Vagina (tissue), 2 donors: ENCODE data around the gene SPTSSB. TPM values are rescaled to one million over a fixed set of nuclear protein-coding genes. Genes with fewer than 3 reads are reported as not detected.

ENCODE experiments used
- DNase-seq, 2 donors: peaks; one replicate each; pipeline ENCODE4 v3.0.0-alpha.2; 2017; ENCODE audit errors: extremely low spot score in 2 of 2
- H3K27ac ChIP-seq: fragments of 200-600 bp; sonication (generic); one replicate; pipeline ENCODE4 v1.5.1; 2019
- H3K27me3 ChIP-seq: fragments of 200-600 bp; sonication (generic); one replicate; pipeline ENCODE4 v1.5.1; 2019
- H3K36me3 ChIP-seq, 2 donors: fragments of 200-600 bp; sonication (generic); one replicate each; pipeline ENCODE4 v1.5.1; 2017 to 2019
- H3K4me1 ChIP-seq: fragments of 200-600 bp; sonication (generic); one replicate; pipeline ENCODE4 v1.5.1; 2019
- H3K4me3 ChIP-seq, 2 donors: fragments of 200-600 bp; sonication (generic); 1 replicate in 1 of 2; 2 replicates in 1 of 2; pipeline ENCODE4 v1.5.1; 2016 to 2019
- H3K9me3 ChIP-seq: fragments of 200-600 bp; sonication (generic); one replicate; pipeline ENCODE4 v1.5.1; 2019
- POLR2A ChIP-seq, 2 donors: fragments of 450-650 bp; IDR thresholded peaks; one replicate each; pipeline ENCODE4 v1.6.1; 2017; ENCODE audit warnings: antibody characterized with exemption in 2 of 2, mild to moderate bottlenecking in 2 of 2, moderate library complexity in 2 of 2
- POLR2AphosphoS5 ChIP-seq, 2 donors: sonication (generic); formaldehyde crosslinking; IDR thresholded peaks; one replicate each; pipeline ENCODE4 v1.9.0; 2017; ENCODE audit warnings: antibody characterized with exemption in 2 of 2, mild to moderate bottlenecking in 2 of 2, low read depth in 1 of 2; ENCODE audit not compliant: insufficient read depth in 1 of 2
- intact Hi-C: fragments of 100-400 bp; cut with DNase I; formaldehyde crosslinking; loops from one replicate; pipeline ENCODE4 v1.15.1; 2023
- total RNA-seq: library from RNA; depleted of rRNA; stranded (reverse); fragments of >200 nt; gene quantifications from one replicate; pipeline ENCODE4 v1.2.3, GENCODE V29; 2016
- TF ChIP-seq, protein P1 (sequence below), 3 experiments: fragments of 450-650 bp in 2 of 3; fragments of 200-600 bp in 1 of 3; sonication (generic) in 1 of 3; IDR thresholded peaks; one replicate each; pipeline ENCODE4 v1.5.1; 2017 to 2019; ENCODE audit warnings: antibody characterized with exemption in 3 of 3, mild to moderate bottlenecking in 2 of 3, moderate library complexity in 2 of 3

SPTSSB gene
- total RNA-seq, 1 donor from 2014 or later, result 2.9 TPM

DNA sequence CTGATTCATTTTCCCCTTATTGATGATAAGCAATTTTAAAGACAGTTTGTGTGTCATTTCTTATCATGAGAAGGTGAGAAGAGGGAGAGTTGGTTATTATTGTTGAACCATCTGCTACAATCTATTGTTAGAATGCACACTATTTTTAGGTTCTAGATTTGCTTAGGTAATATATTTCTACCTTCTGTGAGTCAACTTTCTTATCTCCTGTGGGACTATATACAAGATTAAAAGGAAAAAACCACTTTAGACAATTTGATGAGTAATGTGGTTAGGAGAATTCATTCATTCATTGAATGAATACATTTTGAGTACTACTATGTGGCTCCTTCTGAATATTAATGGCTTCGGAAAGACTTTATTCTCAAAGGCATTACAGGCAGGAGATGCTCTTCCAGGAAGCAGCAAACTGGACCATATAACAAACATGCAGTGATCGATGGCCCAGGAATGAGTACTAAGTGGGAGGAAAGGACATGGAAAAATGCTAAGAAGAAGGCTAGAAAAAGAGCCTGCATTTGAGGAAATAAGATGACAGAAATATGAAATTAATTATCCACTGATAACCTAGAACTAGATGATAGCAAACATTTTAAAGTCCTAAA, 22.4 kb downstream of the SPTSSB start:
- intact Hi-C loops, result no loop called here
- no peak overlapping the region for H3K27ac ChIP-seq
- H3K27me3 ChIP-seq, result no peaks in the 10 kb centered on the region
- peaks cover 16% of the 10 kb centered on the region for H3K4me1 ChIP-seq
- DNase-seq, result no peak
- H3K4me3 ChIP-seq, result no peak overlapping the region
- TF ChIP-seq, protein P1, sequence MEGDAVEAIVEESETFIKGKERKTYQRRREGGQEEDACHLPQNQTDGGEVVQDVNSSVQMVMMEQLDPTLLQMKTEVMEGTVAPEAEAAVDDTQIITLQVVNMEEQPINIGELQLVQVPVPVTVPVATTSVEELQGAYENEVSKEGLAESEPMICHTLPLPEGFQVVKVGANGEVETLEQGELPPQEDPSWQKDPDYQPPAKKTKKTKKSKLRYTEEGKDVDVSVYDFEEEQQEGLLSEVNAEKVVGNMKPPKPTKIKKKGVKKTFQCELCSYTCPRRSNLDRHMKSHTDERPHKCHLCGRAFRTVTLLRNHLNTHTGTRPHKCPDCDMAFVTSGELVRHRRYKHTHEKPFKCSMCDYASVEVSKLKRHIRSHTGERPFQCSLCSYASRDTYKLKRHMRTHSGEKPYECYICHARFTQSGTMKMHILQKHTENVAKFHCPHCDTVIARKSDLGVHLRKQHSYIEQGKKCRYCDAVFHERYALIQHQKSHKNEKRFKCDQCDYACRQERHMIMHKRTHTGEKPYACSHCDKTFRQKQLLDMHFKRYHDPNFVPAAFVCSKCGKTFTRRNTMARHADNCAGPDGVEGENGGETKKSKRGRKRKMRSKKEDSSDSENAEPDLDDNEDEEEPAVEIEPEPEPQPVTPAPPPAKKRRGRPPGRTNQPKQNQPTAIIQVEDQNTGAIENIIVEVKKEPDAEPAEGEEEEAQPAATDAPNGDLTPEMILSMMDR (IDR thresholded peaks at IDR 0.05), result no peak
- no peak for TF ChIP-seq POLR2AphosphoS5 (IDR thresholded peaks at IDR 0.05; ENCODE audit: insufficient read depth in 1 of 2, low read depth in 1 of 2)
- no peaks in the 10 kb centered on the region for H3K36me3 ChIP-seq
- no peaks in the 10 kb centered on the region for H3K9me3 ChIP-seq

DNA sequence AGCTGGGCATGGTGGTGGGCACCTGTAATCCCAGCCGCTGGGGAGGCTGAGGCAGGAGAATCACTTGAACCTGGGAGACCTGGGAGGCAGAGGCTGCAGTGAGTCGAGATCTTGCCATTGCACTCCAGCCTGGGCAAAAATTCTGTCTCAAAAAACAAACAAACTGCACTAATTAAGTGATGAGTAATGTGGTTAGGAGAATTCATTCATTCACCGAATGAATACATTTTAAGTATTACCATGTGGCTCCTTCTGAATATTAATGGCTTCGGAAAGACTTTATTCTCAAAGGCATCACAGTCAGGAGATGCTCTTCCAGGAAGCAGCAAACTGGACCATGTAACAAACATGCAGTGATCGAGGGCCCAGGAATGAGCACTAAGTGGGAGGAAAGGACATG, 23.6 kb downstream of the SPTSSB start:
- DNase-seq, result no peak
- Histone ChIP-seq H3K9me3 (no peaks in the 10 kb centered on the region), H3K4me3 (no peak overlapping the region), H3K36me3 (no peaks in the 10 kb centered on the region), H3K27me3 (no peaks in the 10 kb centered on the region), H3K27ac (no peak overlapping the region), H3K4me1 (peaks cover 16% of the 10 kb centered on the region)
- TF ChIP-seq, protein P1 (IDR thresholded peaks at IDR 0.05), result no peak
- TF ChIP-seq POLR2AphosphoS5 (IDR thresholded peaks at IDR 0.05; ENCODE audit: insufficient read depth in 1 of 2, low read depth in 1 of 2) (no peak), POLR2A (IDR thresholded peaks at IDR 0.05) (no peak)
- intact Hi-C loops, result no loop called here

DNA sequence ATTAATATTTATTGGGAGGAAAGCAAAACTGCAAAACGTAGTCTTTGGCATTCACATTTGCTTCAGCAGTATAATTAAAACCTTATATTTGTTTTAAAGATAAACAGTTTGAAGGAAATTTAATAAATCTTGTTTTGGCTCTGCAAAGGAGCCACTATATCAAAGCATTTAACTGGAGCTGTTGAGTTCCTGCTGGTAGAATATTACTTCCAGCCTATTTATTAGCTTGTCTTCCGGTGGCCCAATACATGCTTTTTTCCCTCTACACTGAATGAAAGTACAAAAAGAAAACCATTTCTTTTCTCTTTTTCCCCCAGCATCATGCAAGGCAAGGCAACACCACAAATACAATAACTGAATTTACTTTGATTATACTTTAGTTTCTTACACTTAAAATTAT, 26.3 kb downstream of the SPTSSB start:
- Histone ChIP-seq H3K4me3 (no peak overlapping the region), H3K36me3 (no peaks in the 10 kb centered on the region), H3K27ac (no peak overlapping the region), H3K4me1 (peaks cover 12% of the 10 kb centered on the region), H3K9me3 (no peaks in the 10 kb centered on the region), H3K27me3 (no peaks in the 10 kb centered on the region)
- no peak for DNase-seq
- TF ChIP-seq POLR2AphosphoS5 (IDR thresholded peaks at IDR 0.05; ENCODE audit: insufficient read depth in 1 of 2, low read depth in 1 of 2) (no peak), POLR2A (IDR thresholded peaks at IDR 0.05) (no peak)
- TF ChIP-seq, protein P1 (IDR thresholded peaks at IDR 0.05), result no peak
- intact Hi-C loops, result no loop called here

DNA sequence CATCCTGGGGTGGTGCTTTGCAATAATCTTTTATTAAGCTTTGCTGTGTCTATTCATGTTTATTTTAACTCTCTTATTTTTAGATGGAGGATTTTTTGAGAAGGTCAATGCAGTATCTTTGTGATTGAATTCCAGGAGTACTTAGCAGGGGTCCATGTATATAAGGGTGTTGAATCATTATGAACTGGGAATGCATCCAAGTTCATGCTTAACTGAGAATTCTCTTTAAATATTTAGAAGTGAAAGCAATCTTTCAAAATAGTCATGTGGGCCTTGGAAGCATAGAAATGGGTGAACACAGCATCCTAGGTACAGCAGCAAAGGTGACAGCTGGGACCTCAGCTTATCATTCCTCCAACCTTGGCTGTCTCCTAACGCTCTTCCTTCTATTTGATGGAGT, 27.3 kb downstream of the SPTSSB start:
- intact Hi-C loops, result no loop called here
- TF ChIP-seq, protein P1 (IDR thresholded peaks at IDR 0.05), result no peak
- TF ChIP-seq POLR2AphosphoS5 (IDR thresholded peaks at IDR 0.05; ENCODE audit: insufficient read depth in 1 of 2, low read depth in 1 of 2) (no peak), POLR2A (IDR thresholded peaks at IDR 0.05) (no peak)

DNA sequence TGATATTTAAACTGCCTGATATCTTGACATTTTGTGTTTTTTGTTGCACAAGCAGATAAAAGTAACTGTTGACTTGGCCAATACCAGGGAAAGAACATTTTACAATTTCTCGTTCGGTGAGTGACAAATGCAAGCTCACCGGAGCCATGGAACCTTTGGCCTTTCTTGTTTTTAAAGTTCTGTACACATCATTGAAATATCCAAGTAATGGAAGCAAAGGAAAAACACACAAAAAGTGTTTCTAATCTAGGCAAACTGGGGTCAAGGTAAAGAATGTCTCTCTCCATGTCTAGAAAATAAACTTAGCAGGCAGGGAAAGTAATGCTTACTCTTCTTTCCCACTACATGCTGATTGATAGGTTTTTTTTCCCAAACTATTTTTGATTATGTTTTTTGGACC, 27.8 kb downstream of the SPTSSB start:
- Histone ChIP-seq H3K27me3 (no peaks in the 10 kb centered on the region), H3K27ac (no peak overlapping the region), H3K4me3 (no peak overlapping the region), H3K4me1 (no peaks in the 10 kb centered on the region), H3K36me3 (no peaks in the 10 kb centered on the region), H3K9me3 (no peaks in the 10 kb centered on the region)
- DNase-seq, result no peak
- no peak for TF ChIP-seq POLR2AphosphoS5 (IDR thresholded peaks at IDR 0.05; ENCODE audit: insufficient read depth in 1 of 2, low read depth in 1 of 2)
- TF ChIP-seq POLR2A (IDR thresholded peaks at IDR 0.05), result no peak
- TF ChIP-seq, protein P1 (IDR thresholded peaks at IDR 0.05), result no peak
- intact Hi-C loops, result no loop called here

More for the DNA sequence above, 27.3 kb downstream of the SPTSSB start:
- Histone ChIP-seq H3K27me3 (no peaks in the 10 kb centered on the region), H3K27ac (no peak overlapping the region), H3K36me3 (no peaks in the 10 kb centered on the region), H3K4me3 (no peak overlapping the region), H3K9me3 (no peaks in the 10 kb centered on the region), H3K4me1 (peaks cover 2% of the 10 kb centered on the region)
- DNase-seq, result no peak
